Brain pericyte (primary cell): ENCODE measurements around the gene FIP1L1.
"Not testable (repeated sequence)": the region's sequence is repeated elsewhere in the genome, so short reads cannot be mapped to it uniquely, and the experiment has no call there.

Experiments used
- DNase-seq: peaks from one replicate; pipeline ENCODE4 v3.0.0-alpha.2; 2012; ENCODE audit warnings: low read depth, low spot score

FIP1L1 gene

GRCh38 chr4:53378171-53378482, 686 bp downstream of the FIP1L1 start:
- no peak for DNase-seq

- no peak for DNase-seq
These were observed 2.8 kb downstream of the FIP1L1 start for GRCh38 chr4:53380221-53380620.

- DNase-seq: not testable (repeated sequence)
These were observed 32.0 kb downstream of the FIP1L1 start for GRCh38 chr4:53409479-53409878.

- DNase-seq: no peak
These were observed 41.8 kb downstream of the FIP1L1 start for GRCh38 chr4:53419208-53419607.

GRCh38 chr4:53421791-53422190, 44.4 kb downstream of the FIP1L1 start:
- DNase-seq: no peak

- no peak for DNase-seq
These were observed 44.9 kb downstream of the FIP1L1 start for GRCh38 chr4:53422367-53422766.

- no peak for DNase-seq
These were observed 46.8 kb downstream of the FIP1L1 start for GRCh38 chr4:53424280-53424679.

- DNase-seq: no peak
These were observed 49.9 kb downstream of the FIP1L1 start for GRCh38 chr4:53427366-53427765.

GRCh38 chr4:53431052-53431451, 53.6 kb downstream of the FIP1L1 start:
- DNase-seq: no peak

GRCh38 chr4:53432528-53433424, 55.3 kb downstream of the FIP1L1 start:
- no peak for DNase-seq

- no peak for DNase-seq
These were observed 58.8 kb downstream of the FIP1L1 start for GRCh38 chr4:53436251-53436650.

GRCh38 chr4:53441564-53441963, 64.1 kb downstream of the FIP1L1 start:
- no peak for DNase-seq

- DNase-seq: no peak
These were observed 67.5 kb downstream of the FIP1L1 start for GRCh38 chr4:53444954-53445353.

GRCh38 chr4:53450773-53451172, 73.3 kb downstream of the FIP1L1 start:
- DNase-seq: no peak

- DNase-seq: no peak
These were observed 75.9 kb downstream of the FIP1L1 start for GRCh38 chr4:53453385-53453784.

- DNase-seq: no peak
These were observed 78.3 kb downstream of the FIP1L1 start for GRCh38 chr4:53455766-53456165.

GRCh38 chr4:53456178-53456577, 78.7 kb downstream of the FIP1L1 start:
- no peak for DNase-seq

GRCh38 chr4:53459548-53459947, 82.1 kb downstream of the FIP1L1 start:
- DNase-seq: no peak

GRCh38 chr4:53461244-53461643, 83.8 kb downstream of the FIP1L1 start:
- DNase-seq: no peak

GRCh38 chr4:53463340-53463739, 85.9 kb downstream of the FIP1L1 start:
- DNase-seq: no peak

GRCh38 chr4:53465281-53465680, 87.8 kb downstream of the FIP1L1 start:
- DNase-seq: no peak

- DNase-seq: no peak
These were observed 88.5 kb downstream of the FIP1L1 start for GRCh38 chr4:53465891-53466290.

- not testable (repeated sequence) for DNase-seq
These were observed 89.1 kb downstream of the FIP1L1 start for GRCh38 chr4:53466576-53466975.
